NCI-H748 treated with DMSO at 0.1 percent for 48 hours (cell line): ENCODE data around the gene SPACA4.

Experiments
- DNase-seq: peaks from one replicate; lab custom pipeline; 2025; lab: John Stamatoyannopoulos, UW

The SPACA4 gene

GRCh38 chr19:48596679-48597465, 9.7 kb upstream of the SPACA4 start:
- DNase-seq, result no peak

- no peak for DNase-seq
These were observed 7.4 kb upstream of the SPACA4 start for GRCh38 chr19:48598996-48599700.

- DNase-seq, result no peak
These were observed 5.7 kb upstream of the SPACA4 start for GRCh38 chr19:48600679-48601417.

- no peak for DNase-seq
These were observed 3.5 kb upstream of the SPACA4 start for GRCh38 chr19:48603001-48603400.

- DNase-seq, result no peak
These were observed 3.1 kb upstream of the SPACA4 start for GRCh38 chr19:48603449-48603848.

GRCh38 chr19:48603850-48604249, 2.7 kb upstream of the SPACA4 start:
- no peak for DNase-seq

GRCh38 chr19:48607359-48607755, 815 bp downstream of the SPACA4 start:
- DNase-seq, result no peak

GRCh38 chr19:48608798-48609263, 2.3 kb downstream of the SPACA4 start:
- DNase-seq, result peak; percentile 82

- no peak for DNase-seq
These were observed 3.1 kb downstream of the SPACA4 start for GRCh38 chr19:48609571-48610108.

GRCh38 chr19:48611872-48612271, 5.3 kb downstream of the SPACA4 start:
- no peak for DNase-seq

- DNase-seq, result no peak
These were observed 6.7 kb downstream of the SPACA4 start for GRCh38 chr19:48613024-48613851.

- no peak for DNase-seq
These were observed 7.4 kb downstream of the SPACA4 start for GRCh38 chr19:48613852-48614435.

- peak; percentile 33 for DNase-seq
These were observed 8.1 kb downstream of the SPACA4 start, which contains the start of gene FAM83E for GRCh38 chr19:48614436-48615230. Gene FAM83E (minus strand): TSS chr19:48615076. CDS start chr19:48613372, 1,704 bp downstream.

GRCh38 chr19:48615231-48616040, 8.9 kb downstream of the SPACA4 start:
- DNase-seq, result no peak

- DNase-seq, result no peak
These were observed 9.5 kb downstream of the SPACA4 start for GRCh38 chr19:48616041-48616436.

GRCh38 chr19:48616491-48617056, 10.0 kb downstream of the SPACA4 start:
- no peak for DNase-seq

GRCh38 chr19:48617146-48617937, 10.8 kb downstream of the SPACA4 start:
- DNase-seq, result no peak

- no peak for DNase-seq
These were observed 11.9 kb downstream of the SPACA4 start for GRCh38 chr19:48618278-48618915.
